ENCODE results near the gene KRT71. TPM values are rescaled to one million over a fixed set of nuclear protein-coding genes. Genes with fewer than 3 reads are reported as not detected.
"Not testable (repeated sequence)": the region's sequence is repeated elsewhere in the genome, so short reads cannot be mapped to it uniquely, and the experiment has no call there.

Gene KRT71
- polyA plus RNA-seq = not detected

- Histone ChIP-seq H3K4me3 (ENCODE audit: low read depth in 1 of 2, low read length in 2 of 2) (no peak within 1 kb of the TSS), H3K36me3 (ENCODE audit: control insufficient read depth in 2 of 2, insufficient read depth in 2 of 2, low read length in 1 of 2) (no peaks in the 10 kb centered on the region), H3K27me3 (ENCODE audit: control insufficient read depth in 1 of 2, insufficient read depth in 2 of 2, low read length in 2 of 2) (no peaks in the 10 kb centered on the region), H3K9me3 (ENCODE audit: control insufficient read depth in 2 of 2, insufficient read depth in 1 of 2, low read depth in 1 of 2, low read length in 1 of 2) (no peaks in the 10 kb centered on the region), H3K27ac (ENCODE audit: low read depth in 2 of 2, low read length in 1 of 2) (no peak within 1 kb of the TSS), H3K4me1 (ENCODE audit: control insufficient read depth in 2 of 2, insufficient read depth in 2 of 2, low read length in 1 of 2) (no peaks in the 10 kb centered on the region)
- WGBS, 2 donors = 85 to 90% methylated on average over 14 of the region's 14 CpGs
Measured at GRCh38 chr12:52552681-52553195, at the start of gene KRT71. KRT71 (minus strand) TSS chr12:52553145; CDS start chr12:52553077, 68 bp downstream.

GRCh38 chr12:52602552-52602951, 49.6 kb upstream of the KRT71 start:
- no peak overlapping the region for H3K27ac ChIP-seq (ENCODE audit: low read depth in 2 of 2, low read length in 1 of 2)
- 92 to 93% methylated on average over 5 of the region's 5 CpGs for WGBS, 2 donors
- H3K4me1 ChIP-seq (ENCODE audit: control insufficient read depth in 2 of 2, insufficient read depth in 2 of 2, low read length in 1 of 2) = no peaks in the 10 kb centered on the region
- H3K36me3 ChIP-seq (ENCODE audit: control insufficient read depth in 2 of 2, insufficient read depth in 2 of 2, low read length in 1 of 2) = no peaks in the 10 kb centered on the region
- peaks cover 0 to 4% of the 10 kb centered on the region in 2 donors for H3K9me3 ChIP-seq (ENCODE audit: control insufficient read depth in 2 of 2, insufficient read depth in 1 of 2, low read depth in 1 of 2, low read length in 1 of 2)
- H3K4me3 ChIP-seq (ENCODE audit: low read depth in 1 of 2, low read length in 2 of 2) = no peak overlapping the region
- no peaks in the 10 kb centered on the region for H3K27me3 ChIP-seq (ENCODE audit: control insufficient read depth in 1 of 2, insufficient read depth in 2 of 2, low read length in 2 of 2)

- no peak overlapping the region for H3K27ac ChIP-seq (ENCODE audit: low read depth in 2 of 2, low read length in 1 of 2)
- 72 to 83% methylated on average over 4 of the region's 4 CpGs for WGBS, 2 donors
- H3K27me3 ChIP-seq (ENCODE audit: control insufficient read depth in 1 of 2, insufficient read depth in 2 of 2, low read length in 2 of 2) = no peaks in the 10 kb centered on the region
Measured at GRCh38 chr12:52601671-52602070, 48.7 kb upstream of the KRT71 start.

GRCh38 chr12:52600941-52601481, 48.1 kb upstream of the KRT71 start, which contains the start of gene KRT72:
KRT72 (minus strand) TSS chr12:52601463; CDS start chr12:52601452, 11 bp downstream.
- Histone ChIP-seq H3K27me3 (ENCODE audit: control insufficient read depth in 1 of 2, insufficient read depth in 2 of 2, low read length in 2 of 2) (no peaks in the 10 kb centered on the region), H3K4me3 (ENCODE audit: low read depth in 1 of 2, low read length in 2 of 2) (no peak within 1 kb of the TSS), H3K9me3 (ENCODE audit: control insufficient read depth in 2 of 2, insufficient read depth in 1 of 2, low read depth in 1 of 2, low read length in 1 of 2) (peaks cover 0 to 4% of the 10 kb centered on the region in 2 donors), H3K4me1 (ENCODE audit: control insufficient read depth in 2 of 2, insufficient read depth in 2 of 2, low read length in 1 of 2) (no peaks in the 10 kb centered on the region), H3K27ac (ENCODE audit: low read depth in 2 of 2, low read length in 1 of 2) (no peak within 1 kb of the TSS), H3K36me3 (ENCODE audit: control insufficient read depth in 2 of 2, insufficient read depth in 2 of 2, low read length in 1 of 2) (no peaks in the 10 kb centered on the region)
- WGBS, 2 donors = 33% methylated on average over 48 of the region's 48 CpGs

More at GRCh38 chr12:52601671-52602070, 48.7 kb upstream of the KRT71 start:
- Histone ChIP-seq H3K4me3 (ENCODE audit: low read depth in 1 of 2, low read length in 2 of 2) (no peak overlapping the region), H3K9me3 (ENCODE audit: control insufficient read depth in 2 of 2, insufficient read depth in 1 of 2, low read depth in 1 of 2, low read length in 1 of 2) (peaks cover 0 to 4% of the 10 kb centered on the region in 2 donors), H3K36me3 (ENCODE audit: control insufficient read depth in 2 of 2, insufficient read depth in 2 of 2, low read length in 1 of 2) (no peaks in the 10 kb centered on the region), H3K4me1 (ENCODE audit: control insufficient read depth in 2 of 2, insufficient read depth in 2 of 2, low read length in 1 of 2) (no peaks in the 10 kb centered on the region)

GRCh38 chr12:52600475-52600874, 47.5 kb upstream of the KRT71 start:
- WGBS, 2 donors = 88 to 90% methylated on average over 12 of the region's 12 CpGs
- no peaks in the 10 kb centered on the region for H3K27me3 ChIP-seq (ENCODE audit: control insufficient read depth in 1 of 2, insufficient read depth in 2 of 2, low read length in 2 of 2)
- H3K4me3 ChIP-seq (ENCODE audit: low read depth in 1 of 2, low read length in 2 of 2) = no peak overlapping the region

GRCh38 chr12:52600071-52600470, 47.1 kb upstream of the KRT71 start:
- Histone ChIP-seq H3K36me3 (ENCODE audit: control insufficient read depth in 2 of 2, insufficient read depth in 2 of 2, low read length in 1 of 2) (no peaks in the 10 kb centered on the region), H3K27me3 (ENCODE audit: control insufficient read depth in 1 of 2, insufficient read depth in 2 of 2, low read length in 2 of 2) (no peaks in the 10 kb centered on the region), H3K4me3 (ENCODE audit: low read depth in 1 of 2, low read length in 2 of 2) (no peak overlapping the region), H3K4me1 (ENCODE audit: control insufficient read depth in 2 of 2, insufficient read depth in 2 of 2, low read length in 1 of 2) (no peaks in the 10 kb centered on the region), H3K9me3 (ENCODE audit: control insufficient read depth in 2 of 2, insufficient read depth in 1 of 2, low read depth in 1 of 2, low read length in 1 of 2) (peaks cover 0 to 4% of the 10 kb centered on the region in 2 donors), H3K27ac (ENCODE audit: low read depth in 2 of 2, low read length in 1 of 2) (no peak overlapping the region)
- WGBS, 2 donors = 65 to 67% methylated on average over 2 of the region's 2 CpGs

More at GRCh38 chr12:52600475-52600874, 47.5 kb upstream of the KRT71 start:
- Histone ChIP-seq H3K4me1 (ENCODE audit: control insufficient read depth in 2 of 2, insufficient read depth in 2 of 2, low read length in 1 of 2) (no peaks in the 10 kb centered on the region), H3K27ac (ENCODE audit: low read depth in 2 of 2, low read length in 1 of 2) (no peak overlapping the region), H3K36me3 (ENCODE audit: control insufficient read depth in 2 of 2, insufficient read depth in 2 of 2, low read length in 1 of 2) (no peaks in the 10 kb centered on the region), H3K9me3 (ENCODE audit: control insufficient read depth in 2 of 2, insufficient read depth in 1 of 2, low read depth in 1 of 2, low read length in 1 of 2) (peaks cover 0 to 4% of the 10 kb centered on the region in 2 donors)

- H3K4me1 ChIP-seq (ENCODE audit: control insufficient read depth in 2 of 2, insufficient read depth in 2 of 2, low read length in 1 of 2) = no peaks in the 10 kb centered on the region
- 88 to 93% methylated on average over 5 of the region's 5 CpGs for WGBS, 2 donors
- peaks cover 0 to 4% of the 10 kb centered on the region in 2 donors for H3K9me3 ChIP-seq (ENCODE audit: control insufficient read depth in 2 of 2, insufficient read depth in 1 of 2, low read depth in 1 of 2, low read length in 1 of 2)
- no peaks in the 10 kb centered on the region for H3K27me3 ChIP-seq (ENCODE audit: control insufficient read depth in 1 of 2, insufficient read depth in 2 of 2, low read length in 2 of 2)
- no peak overlapping the region for H3K27ac ChIP-seq (ENCODE audit: low read depth in 2 of 2, low read length in 1 of 2)
- H3K36me3 ChIP-seq (ENCODE audit: control insufficient read depth in 2 of 2, insufficient read depth in 2 of 2, low read length in 1 of 2) = no peaks in the 10 kb centered on the region
- H3K4me3 ChIP-seq (ENCODE audit: low read depth in 1 of 2, low read length in 2 of 2) = no peak overlapping the region
Measured at GRCh38 chr12:52598966-52599365, 46.0 kb upstream of the KRT71 start.

- H3K36me3 ChIP-seq (ENCODE audit: control insufficient read depth in 2 of 2, insufficient read depth in 2 of 2, low read length in 1 of 2); H3K9me3 ChIP-seq (ENCODE audit: control insufficient read depth in 2 of 2, insufficient read depth in 1 of 2, low read depth in 1 of 2, low read length in 1 of 2); H3K4me1 ChIP-seq (ENCODE audit: control insufficient read depth in 2 of 2, insufficient read depth in 2 of 2, low read length in 1 of 2); H3K27me3 ChIP-seq (ENCODE audit: control insufficient read depth in 1 of 2, insufficient read depth in 2 of 2, low read length in 2 of 2); H3K27ac ChIP-seq (ENCODE audit: low read depth in 2 of 2, low read length in 1 of 2); H3K4me3 ChIP-seq (ENCODE audit: low read depth in 1 of 2, low read length in 2 of 2): not testable (repeated sequence)
- 95 to 99% methylated on average over 4 of the region's 4 CpGs for WGBS, 2 donors
Measured at GRCh38 chr12:52594237-52594636, 41.3 kb upstream of the KRT71 start.

- H3K36me3 ChIP-seq (ENCODE audit: control insufficient read depth in 2 of 2, insufficient read depth in 2 of 2, low read length in 1 of 2) = no peaks in the 10 kb centered on the region
- no peaks in the 10 kb centered on the region for H3K9me3 ChIP-seq (ENCODE audit: control insufficient read depth in 2 of 2, insufficient read depth in 1 of 2, low read depth in 1 of 2, low read length in 1 of 2)
- no peaks in the 10 kb centered on the region for H3K27me3 ChIP-seq (ENCODE audit: control insufficient read depth in 1 of 2, insufficient read depth in 2 of 2, low read length in 2 of 2)
- no peaks in the 10 kb centered on the region for H3K4me1 ChIP-seq (ENCODE audit: control insufficient read depth in 2 of 2, insufficient read depth in 2 of 2, low read length in 1 of 2)
- WGBS, 2 donors = 91 to 92% methylated on average over 11 of the region's 11 CpGs
- no peak overlapping the region for H3K4me3 ChIP-seq (ENCODE audit: low read depth in 1 of 2, low read length in 2 of 2)
- H3K27ac ChIP-seq (ENCODE audit: low read depth in 2 of 2, low read length in 1 of 2) = no peak overlapping the region
Measured at GRCh38 chr12:52591521-52591920, 38.6 kb upstream of the KRT71 start.

GRCh38 chr12:52590021-52590420, 37.1 kb upstream of the KRT71 start:
- 87 to 91% methylated on average over 6 of the region's 6 CpGs for WGBS, 2 donors
- Histone ChIP-seq H3K9me3 (ENCODE audit: control insufficient read depth in 2 of 2, insufficient read depth in 1 of 2, low read depth in 1 of 2, low read length in 1 of 2) (no peaks in the 10 kb centered on the region), H3K27me3 (ENCODE audit: control insufficient read depth in 1 of 2, insufficient read depth in 2 of 2, low read length in 2 of 2) (no peaks in the 10 kb centered on the region), H3K27ac (ENCODE audit: low read depth in 2 of 2, low read length in 1 of 2) (no peak overlapping the region), H3K36me3 (ENCODE audit: control insufficient read depth in 2 of 2, insufficient read depth in 2 of 2, low read length in 1 of 2) (no peaks in the 10 kb centered on the region), H3K4me1 (ENCODE audit: control insufficient read depth in 2 of 2, insufficient read depth in 2 of 2, low read length in 1 of 2) (no peaks in the 10 kb centered on the region), H3K4me3 (ENCODE audit: low read depth in 1 of 2, low read length in 2 of 2) (no peak overlapping the region)

All from esophagus (tissue), 2 donors.